Testis (tissue), 2 donors: ENCODE data around the gene TRIM9.

Experiments used
- POLR2A ChIP-seq: fragments of 450-650 bp; IDR thresholded peaks from one replicate; pipeline ENCODE4 v1.6.1; 2017; ENCODE audit warnings: antibody characterized with exemption, mild to moderate bottlenecking, moderate library complexity
- TF ChIP-seq, protein P1 (sequence below), 3 experiments: fragments of 450-650 bp in 2 of 3; fragments of 200-600 bp in 1 of 3; sonication (generic) in 1 of 3; IDR thresholded peaks; one replicate each; pipeline ENCODE4 v1.5.1; 2016 to 2019; ENCODE audit warnings: antibody characterized with exemption in 3 of 3, mild to moderate bottlenecking in 2 of 3, moderate library complexity in 1 of 3

GRCh38 chr14:51012055-51012454 is 82.8 kb downstream of the TRIM9 start:
- TF ChIP-seq, protein P1, sequence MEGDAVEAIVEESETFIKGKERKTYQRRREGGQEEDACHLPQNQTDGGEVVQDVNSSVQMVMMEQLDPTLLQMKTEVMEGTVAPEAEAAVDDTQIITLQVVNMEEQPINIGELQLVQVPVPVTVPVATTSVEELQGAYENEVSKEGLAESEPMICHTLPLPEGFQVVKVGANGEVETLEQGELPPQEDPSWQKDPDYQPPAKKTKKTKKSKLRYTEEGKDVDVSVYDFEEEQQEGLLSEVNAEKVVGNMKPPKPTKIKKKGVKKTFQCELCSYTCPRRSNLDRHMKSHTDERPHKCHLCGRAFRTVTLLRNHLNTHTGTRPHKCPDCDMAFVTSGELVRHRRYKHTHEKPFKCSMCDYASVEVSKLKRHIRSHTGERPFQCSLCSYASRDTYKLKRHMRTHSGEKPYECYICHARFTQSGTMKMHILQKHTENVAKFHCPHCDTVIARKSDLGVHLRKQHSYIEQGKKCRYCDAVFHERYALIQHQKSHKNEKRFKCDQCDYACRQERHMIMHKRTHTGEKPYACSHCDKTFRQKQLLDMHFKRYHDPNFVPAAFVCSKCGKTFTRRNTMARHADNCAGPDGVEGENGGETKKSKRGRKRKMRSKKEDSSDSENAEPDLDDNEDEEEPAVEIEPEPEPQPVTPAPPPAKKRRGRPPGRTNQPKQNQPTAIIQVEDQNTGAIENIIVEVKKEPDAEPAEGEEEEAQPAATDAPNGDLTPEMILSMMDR (IDR thresholded peaks at IDR 0.05) = no peak
- TF ChIP-seq POLR2A = no peak
